PC-3 (cell line): ENCODE measurements around the gene DNAJA1. TPM values are rescaled to one million over a fixed set of nuclear protein-coding genes. Genes with fewer than 3 reads are reported as not detected.
A peak's percentile ranks its signal among the peaks of the same experiment; 100 is the strongest.

ENCODE experiments used
- ATAC-seq: fragments of 200-7000 bp; cut with Tn5 transposase; 2 replicates; pipeline ENCODE4 v1.9.1; 2020; ENCODE audit warnings: mild to moderate bottlenecking, moderate library complexity
- BruUV-seq: library from RNA; stranded (reverse); fragments of 400-500 nt; replicated peaks from 2 replicates; lab custom pipeline; 2021; lab: Mats Ljungman, UMichigan
- CTCF ChIA-PET: fragments of 300-600 bp; sonication (Branson Sonifier 250); formaldehyde crosslinking; loops from one replicate; lab custom pipeline; 2022; ENCODE audit warnings: antibody characterized with exemption; lab: Charles Lee
- POLR2A ChIA-PET: fragments of 300-600 bp; sonication (Branson Sonifier 250); formaldehyde crosslinking; loops from one replicate; lab custom pipeline; 2022; ENCODE audit warnings: antibody characterized with exemption; ENCODE audit not compliant: unreplicated experiment; lab: Charles Lee
- DNase-seq: peaks from one replicate; pipeline ENCODE4 v3.0.0-alpha.2; 2015
- H2AFZ ChIP-seq: fragments of 300-600 bp; sonication (generic); 2 replicates; pipeline ENCODE4 v1.6.0; 2016; ENCODE audit warnings: antibody characterized with exemption, low read length
- H3F3A ChIP-seq: fragments of 300-600 bp; sonication (generic); one replicate; pipeline ENCODE4 v1.6.0; 2017; ENCODE audit warnings: antibody characterized with exemption, low read length, control low read depth, mild to moderate bottlenecking; ENCODE audit not compliant: unreplicated experiment
- H3K27ac ChIP-seq: fragments of 300-600 bp; sonication (generic); 2 replicates; pipeline ENCODE4 v1.5.1; 2016; ENCODE audit warnings: mild to moderate bottlenecking, low read length
- H3K27me3 ChIP-seq: fragments of 300-600 bp; sonication (generic); 2 replicates; pipeline ENCODE4 v1.6.1; 2016; ENCODE audit warnings: low read length, mixed read lengths
- H3K36me3 ChIP-seq: fragments of 300-600 bp; sonication (generic); 2 replicates; pipeline ENCODE4 v1.6.1; 2016; ENCODE audit warnings: low read depth, mixed run types, low read length, mixed read lengths
- H3K4me1 ChIP-seq: fragments of 300-600 bp; sonication (generic); 2 replicates; pipeline ENCODE4 v1.5.1; 2016; ENCODE audit warnings: low read length; ENCODE audit not compliant: insufficient read depth
- H3K4me2 ChIP-seq: fragments of 300-600 bp; sonication (generic); 2 replicates; pipeline ENCODE4 v1.6.0; 2016; ENCODE audit warnings: low read length
- H3K4me3 ChIP-seq: fragments of 300-600 bp; sonication (generic); 2 replicates; pipeline ENCODE4 v1.5.1; 2016; ENCODE audit warnings: mild to moderate bottlenecking, low read length, mixed read lengths
- H3K79me2 ChIP-seq: fragments of 300-600 bp; sonication (generic); 2 replicates; pipeline ENCODE4 v1.6.1; 2017; ENCODE audit warnings: low read length, mixed read lengths
- H3K9ac ChIP-seq: fragments of 300-600 bp; sonication (generic); 2 replicates; pipeline ENCODE4 v1.6.0; 2016; ENCODE audit warnings: mild to moderate bottlenecking, low read length
- H3K9me2 ChIP-seq: fragments of 300-600 bp; sonication (generic); replicated peaks from 2 replicates; pipeline ENCODE4 v1.6.1; 2016; ENCODE audit warnings: mixed run types, low read length, mixed read lengths
- H3K9me3 ChIP-seq: fragments of 300-600 bp; sonication (generic); 2 replicates; pipeline ENCODE4 v1.6.1; 2016; ENCODE audit warnings: low read length, mixed read lengths
- H4K20me1 ChIP-seq: fragments of 300-600 bp; sonication (generic); 2 replicates; pipeline ENCODE4 v1.6.1; 2016; ENCODE audit warnings: low read length, mixed read lengths
- CTCF ChIP-seq: fragments of 300-600 bp; sonication (generic); conservative IDR thresholded peaks from 2 replicates; pipeline ENCODE4 v1.5.1; 2017; ENCODE audit warnings: antibody characterized with exemption, low read depth, mild to moderate bottlenecking, low read length
- EZH2 ChIP-seq: fragments of 300-600 bp; sonication (generic); IDR thresholded peaks from one replicate; pipeline ENCODE4 v1.6.1; 2017; ENCODE audit warnings: antibody characterized with exemption, mild to moderate bottlenecking, low read length; ENCODE audit not compliant: unreplicated experiment
- EZH2phosphoT487 ChIP-seq: fragments of 300-600 bp; sonication (generic); IDR thresholded peaks from 2 replicates; pipeline ENCODE4 v1.6.1; 2018; ENCODE audit warnings: mild to moderate bottlenecking, antibody characterized with exemption, low read length, borderline replicate concordance
- intact Hi-C: fragments of 100-400 bp; cut with micrococcal nuclease; formaldehyde crosslinking; loops from 2 replicates; pipeline ENCODE4 v1.9.0; 2023
- total RNA-seq: library from RNA; depleted of rRNA; stranded (reverse); fragments of >200 nt; gene quantifications from 2 replicates; pipeline ENCODE4 v1.2.3, GENCODE V29; 2014

Gene DNAJA1
- total RNA-seq, 1 experiment from 2014 or later: 109 TPM

GRCh38 chr9:33044677-33045282 lies 19.7 kb downstream of the DNAJA1 start:
- Histone ChIP-seq H3K36me3 (no peaks in the 10 kb centered on the region; the same call in 1 of the 2 replicates), H3K9me3 (no peaks in the 10 kb centered on the region), H3F3A (peaks cover 5% of the 10 kb centered on the region), H3K27me3 (no peaks in the 10 kb centered on the region), H4K20me1 (no peaks in the 10 kb centered on the region), H2AFZ (peak overlapping the region; percentile 56), H3K4me3 (peak overlapping the region; percentile 68), H3K9ac (peak overlapping the region; percentile 77), H3K27ac (peak overlapping the region; percentile 61), H3K4me2 (peak overlapping the region; percentile 74), H3K79me2 (no peaks in the 10 kb centered on the region), H3K9me2 (no peaks in the 10 kb centered on the region), H3K4me1 (peaks cover 15% of the 10 kb centered on the region; the same call in 1 of the 2 replicates)
- ATAC-seq (peak; percentile 59), DNase-seq (peak; percentile 39)
- no peak for TF ChIP-seq EZH2phosphoT487
- peak; percentile 45 for TF ChIP-seq CTCF
- TF ChIP-seq EZH2: no peak
- ChIA-PET CTCF (no interaction called here), POLR2A (no interaction called here)
- intact Hi-C loops: loop anchor here (1.0 kb wide), 1 partner anchor 19 kb away; the partner anchor contains the start of gene DNAJA1
- BruUV-seq: no TSS peak

GRCh38 chr9:33046061-33046460 lies 21.0 kb downstream of the DNAJA1 start:
- Histone ChIP-seq H4K20me1 (no peaks in the 10 kb centered on the region), H3K79me2 (no peaks in the 10 kb centered on the region), H3K4me3 (no peak overlapping the region), H3K27ac (no peak overlapping the region), H2AFZ (no peak overlapping the region), H3F3A (peaks cover 5% of the 10 kb centered on the region), H3K27me3 (no peaks in the 10 kb centered on the region), H3K9me2 (no peaks in the 10 kb centered on the region), H3K9ac (no peak overlapping the region), H3K36me3 (no peaks in the 10 kb centered on the region; the same call in none of the 2 replicates), H3K9me3 (no peaks in the 10 kb centered on the region), H3K4me1 (peaks cover 15% of the 10 kb centered on the region; the same call in 1 of the 2 replicates), H3K4me2 (no peak overlapping the region)
- TF ChIP-seq EZH2 (no peak), EZH2phosphoT487 (no peak), CTCF (no peak)
- intact Hi-C loops: no loop called here
- CTCF ChIA-PET: no interaction called here
- no TSS peak for BruUV-seq
- DNase-seq: no peak
- POLR2A ChIA-PET: no interaction called here
- ATAC-seq: no peak

- TF ChIP-seq EZH2phosphoT487: no peak
- no peak for TF ChIP-seq CTCF
- TF ChIP-seq EZH2: no peak
- BruUV-seq: no TSS peak
- H3F3A ChIP-seq: peaks cover 5% of the 10 kb centered on the region
- no peaks in the 10 kb centered on the region for H4K20me1 ChIP-seq
- DNase-seq: no peak
- ATAC-seq: no peak
- no peaks in the 10 kb centered on the region for H3K9me2 ChIP-seq
- H3K79me2 ChIP-seq: no peaks in the 10 kb centered on the region
- no peak overlapping the region for H3K4me3 ChIP-seq
- peaks cover 15% of the 10 kb centered on the region; the same call in 1 of the 2 replicates for H3K4me1 ChIP-seq
- no peak overlapping the region for H2AFZ ChIP-seq
- POLR2A ChIA-PET: no interaction called here
- no peak overlapping the region for H3K9ac ChIP-seq
- H3K27ac ChIP-seq: no peak overlapping the region
- H3K36me3 ChIP-seq: peaks cover 4% of the 10 kb centered on the region
- H3K4me2 ChIP-seq: no peak overlapping the region
- no peaks in the 10 kb centered on the region for H3K9me3 ChIP-seq
- intact Hi-C loops: no loop called here
- no peaks in the 10 kb centered on the region for H3K27me3 ChIP-seq
- CTCF ChIA-PET: no interaction called here
Observed at GRCh38 chr9:33048054-33048465, 23.0 kb downstream of the DNAJA1 start.
